ENCODE results near the gene PRND.
"Not testable (repeated sequence)": the region's sequence is repeated elsewhere in the genome, so short reads cannot be mapped to it uniquely, and the experiment has no call there.

Gene PRND

GRCh38 chr20:4721719-4722118 lies at the start of gene PRND:
Gene PRND (plus strand): TSS chr20:4721909. CDS start chr20:4724552, 2,643 bp downstream.
- no peak for DNase-seq

GRCh38 chr20:4672948-4673347 lies 48.8 kb upstream of the PRND start:
- no peak for DNase-seq

DNA sequence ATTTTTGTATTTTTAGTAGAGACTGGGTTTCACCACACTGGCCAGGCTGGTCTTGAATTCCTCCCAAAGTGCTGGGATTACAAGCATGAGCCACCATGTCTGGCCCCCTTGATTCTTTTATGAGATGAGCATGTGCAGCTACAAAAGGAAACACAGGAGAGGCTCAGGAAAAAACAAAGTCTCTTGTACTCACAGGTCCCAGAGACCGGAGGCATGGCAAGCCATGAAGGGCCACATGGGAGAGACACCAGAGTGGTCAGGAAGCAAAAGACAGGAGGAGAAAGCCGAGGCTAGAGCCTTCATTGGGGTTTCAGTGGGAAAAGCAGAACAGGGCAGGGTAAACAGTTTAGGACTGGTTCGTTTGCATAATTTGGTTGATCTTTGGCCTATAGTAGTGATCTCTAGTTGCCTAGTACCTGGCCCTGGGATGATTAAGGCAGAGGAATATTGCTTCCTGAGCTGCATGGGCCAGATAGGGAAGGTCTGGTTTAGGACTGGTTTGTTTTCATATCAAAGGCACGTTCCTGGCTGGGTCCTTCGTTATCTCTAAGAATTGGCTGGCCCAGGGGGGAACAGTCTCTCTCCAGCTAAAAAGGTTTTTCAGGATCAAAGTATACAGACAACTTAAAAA lies 48.2 kb upstream of the PRND start:
- DNase-seq: no peak

GRCh38 chr20:4674672-4675071 lies 47.0 kb upstream of the PRND start:
- no peak for DNase-seq

DNA sequence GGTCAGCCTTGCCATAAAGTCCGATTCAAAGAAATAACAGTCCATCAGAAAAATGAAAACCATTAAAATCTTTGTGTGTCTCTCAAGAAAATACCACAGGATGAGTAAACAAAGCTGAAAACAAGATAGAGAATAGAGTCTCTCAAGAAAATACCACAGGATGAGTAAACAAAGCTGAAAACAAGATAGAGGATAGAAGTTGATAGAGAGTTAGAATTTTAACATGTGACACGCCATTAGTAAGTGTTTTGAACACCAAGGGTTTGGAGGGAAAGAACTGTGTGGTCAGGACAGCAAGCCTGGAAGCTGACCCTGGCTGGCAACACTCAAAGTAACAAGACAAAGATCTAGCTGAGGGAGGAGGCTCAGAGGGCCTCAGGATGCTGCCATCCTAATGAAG lies 43.9 kb upstream of the PRND start:
- no peak for DNase-seq

DNA sequence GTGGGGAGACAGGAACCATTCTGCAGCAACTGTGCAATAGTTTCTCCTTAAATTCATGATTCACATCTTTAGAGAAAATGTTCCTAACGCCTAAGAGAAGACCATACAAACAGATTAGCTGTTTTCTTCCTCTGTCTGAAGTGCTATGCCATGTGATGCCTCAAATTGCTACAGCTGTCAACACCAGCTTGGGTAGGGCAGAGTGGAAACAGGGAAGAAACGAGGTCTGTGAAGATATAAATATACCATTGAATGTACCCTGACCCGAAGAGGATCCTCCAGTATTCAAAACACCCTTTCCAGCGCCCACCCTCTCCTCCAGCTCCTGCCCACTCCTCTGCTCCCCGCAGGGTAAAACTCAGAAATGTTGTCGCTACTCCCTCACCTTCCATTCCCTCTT lies 40.3 kb upstream of the PRND start:
- no peak for DNase-seq

DNA sequence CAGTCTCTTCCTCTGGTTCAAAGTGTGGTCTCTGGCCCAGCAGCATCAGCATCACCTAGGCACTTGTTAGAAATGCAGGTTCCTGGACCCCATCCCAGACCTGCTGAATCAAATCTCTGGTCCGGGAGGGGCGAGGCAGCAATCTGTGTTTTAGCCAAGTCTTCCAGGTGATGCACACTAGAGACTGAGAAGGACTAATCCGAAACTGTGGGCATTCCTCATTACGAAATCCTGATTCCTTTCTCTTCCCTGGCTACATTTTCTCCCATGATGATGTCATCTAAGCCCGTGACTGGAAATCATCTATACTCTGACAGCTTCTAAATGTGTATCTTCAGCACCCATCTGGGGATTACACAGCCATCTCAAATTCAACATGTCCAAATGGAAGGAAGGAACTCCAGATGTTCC lies 39.7 kb upstream of the PRND start:
- no peak for DNase-seq

- no peak for DNase-seq
Observed at GRCh38 chr20:4682682-4683081, 39.0 kb upstream of the PRND start.

DNA sequence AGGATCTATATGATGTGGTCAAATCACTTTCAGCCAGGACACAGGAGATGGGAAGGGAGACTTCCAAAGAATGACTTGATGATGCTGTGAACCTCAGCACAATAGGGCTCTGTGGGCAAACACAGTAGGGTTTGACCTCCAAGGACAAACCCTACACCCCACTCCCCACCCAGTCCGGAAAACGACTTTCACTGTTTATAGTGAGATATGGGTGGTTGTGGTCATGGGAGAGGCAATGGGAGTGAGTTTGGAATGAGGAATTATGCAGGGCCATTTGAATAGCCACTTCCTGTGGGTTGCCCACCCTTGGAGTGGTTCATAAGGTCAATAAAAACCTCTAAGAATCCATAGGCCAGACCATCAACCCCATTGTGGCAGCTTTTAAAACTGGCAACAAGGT lies 38.4 kb upstream of the PRND start:
- DNase-seq: no peak

DNA sequence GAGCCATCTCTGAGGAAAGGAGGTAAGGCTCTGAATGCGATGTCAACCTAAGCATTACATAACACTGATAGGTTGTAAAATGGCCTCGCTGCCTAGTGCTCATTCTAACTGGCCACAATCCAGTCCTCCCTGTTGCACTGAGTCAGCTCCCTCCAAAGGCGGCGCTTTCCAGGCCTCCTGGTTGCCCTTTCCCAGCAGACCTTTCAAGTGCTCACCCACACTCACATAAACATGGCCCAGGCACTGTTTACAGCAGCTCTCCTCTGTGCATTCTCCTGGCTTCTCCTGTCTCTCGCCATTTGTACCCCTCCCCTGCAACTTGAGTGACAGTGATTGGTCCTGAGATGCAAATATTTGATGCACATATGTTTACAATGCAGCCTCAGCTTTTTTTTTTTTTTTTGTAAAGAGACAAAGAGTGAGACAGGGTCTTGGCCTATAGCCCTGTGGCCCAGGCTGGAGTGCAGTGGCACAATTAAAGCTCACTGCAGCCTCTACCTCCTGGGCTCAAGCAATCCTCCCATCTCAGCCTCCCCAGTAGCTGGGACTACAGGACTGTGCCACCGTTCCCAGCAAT lies 36.8 kb upstream of the PRND start:
- DNase-seq: no peak

DNA sequence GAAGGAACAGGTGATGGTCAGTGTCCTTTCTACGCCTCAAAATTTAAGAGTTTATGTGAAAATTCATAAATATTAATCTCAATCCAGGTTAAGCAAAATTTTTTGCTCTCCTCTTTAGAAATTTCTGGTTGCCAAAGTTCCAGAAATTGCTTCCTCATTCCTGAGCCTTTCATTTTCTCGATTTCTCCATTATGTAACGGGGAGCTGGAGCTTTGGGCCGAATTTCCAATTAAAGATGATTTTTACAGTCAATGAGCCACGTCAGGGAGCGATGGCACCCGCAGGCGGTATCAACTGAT lies 35.8 kb upstream of the PRND start:
- no peak for DNase-seq

- no peak for DNase-seq
Observed at GRCh38 chr20:4688305-4688704, 33.4 kb upstream of the PRND start.

DNA sequence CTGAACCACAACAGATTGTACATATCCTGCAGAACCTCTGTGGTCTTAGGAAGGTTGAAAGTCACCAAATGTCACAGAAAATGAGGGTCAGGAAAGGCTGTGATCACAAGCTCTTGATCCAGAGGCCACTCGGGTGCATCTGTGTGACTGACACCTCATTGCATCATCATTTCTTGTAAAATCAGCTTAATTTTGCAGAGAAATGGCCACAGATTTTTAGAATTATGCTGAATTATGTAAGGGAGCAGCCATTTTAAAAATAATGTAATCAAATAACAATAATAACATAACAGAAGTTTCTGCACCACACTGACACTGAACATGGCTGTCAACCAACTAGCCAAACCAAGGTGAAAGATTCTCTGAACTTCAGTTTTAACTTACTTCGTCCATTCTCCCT lies 32.5 kb upstream of the PRND start:
- no peak for DNase-seq

- no peak for DNase-seq
Observed at GRCh38 chr20:4691753-4692152, 30.0 kb upstream of the PRND start.

- DNase-seq: no peak
Observed at GRCh38 chr20:4694076-4694475, 27.6 kb upstream of the PRND start.

DNA sequence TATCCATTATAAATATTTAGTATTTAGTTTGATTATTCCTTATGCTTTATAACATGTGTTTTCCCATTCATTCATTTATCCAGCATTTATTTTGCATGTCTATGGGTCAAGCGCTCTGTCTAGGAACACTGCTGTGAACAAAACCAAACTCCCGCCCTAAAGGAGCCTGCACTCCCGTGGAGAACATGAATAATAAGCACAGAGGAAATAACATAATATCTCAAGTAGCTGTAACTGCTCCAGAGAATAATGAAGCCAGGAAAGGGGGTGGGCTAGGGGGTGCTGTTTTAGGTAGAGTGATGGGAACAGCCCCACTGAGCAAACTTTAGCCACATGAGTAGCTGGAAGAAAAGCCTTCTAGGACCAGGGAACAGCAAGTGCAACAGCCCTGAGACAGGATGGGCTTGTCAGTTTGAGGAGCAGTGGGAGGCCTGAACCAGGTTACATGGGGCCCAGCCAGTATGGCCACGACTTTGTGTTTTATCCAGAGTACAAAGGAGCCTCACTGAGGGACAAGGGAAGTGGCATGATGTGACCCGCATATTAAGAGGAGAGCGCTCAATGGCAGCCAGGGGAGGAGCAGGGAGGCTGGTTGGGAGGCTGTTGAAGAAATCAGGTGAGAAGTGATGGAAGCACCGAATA lies 24.4 kb upstream of the PRND start:
- DNase-seq: no peak

DNA sequence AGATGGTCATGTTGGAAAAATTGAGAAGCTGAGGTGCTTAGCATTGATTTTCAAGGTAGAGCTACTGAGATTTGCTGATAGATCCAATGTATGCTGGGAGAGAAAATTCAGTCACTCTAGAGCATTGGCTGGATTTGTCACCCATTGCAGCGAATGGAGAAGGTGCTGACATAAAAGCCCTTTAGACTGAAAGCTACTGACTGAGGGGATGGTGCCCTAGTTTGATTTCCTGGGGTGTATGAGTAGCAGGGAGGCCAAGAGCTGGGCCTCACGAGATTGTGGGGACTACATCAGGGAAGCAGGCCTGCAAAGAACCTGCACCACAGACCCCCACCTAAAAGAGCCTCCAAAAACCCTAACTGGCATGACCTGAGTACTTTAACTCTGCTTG lies 23.9 kb upstream of the PRND start:
- DNase-seq: no peak

GRCh38 chr20:4699216-4699615 lies 22.5 kb upstream of the PRND start:
- no peak for DNase-seq

DNA sequence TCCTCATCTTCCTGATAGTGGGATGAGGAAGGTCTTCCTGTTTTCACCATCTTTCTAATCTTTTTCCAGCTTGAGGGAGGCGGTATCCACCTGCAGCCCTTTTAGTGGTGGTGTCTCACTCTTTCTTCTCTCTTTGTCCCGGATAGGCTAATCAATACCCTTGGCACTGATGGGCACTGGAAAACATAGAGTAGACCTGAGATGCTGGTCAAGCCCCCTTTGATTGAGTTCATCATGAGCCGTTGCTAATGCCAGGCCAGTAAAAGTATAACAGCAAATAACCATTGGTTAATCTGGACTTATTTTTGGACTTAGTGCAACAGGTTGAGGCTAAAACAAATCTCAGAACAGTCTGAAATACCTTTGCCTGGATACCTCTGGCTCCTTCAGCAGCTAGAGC lies 21.8 kb upstream of the PRND start:
- DNase-seq: no peak

GRCh38 chr20:4702562-4703280 lies 19.0 kb upstream of the PRND start:
- DNase-seq: no peak

- no peak for DNase-seq
Observed at GRCh38 chr20:4703281-4703676, 18.4 kb upstream of the PRND start.

DNA sequence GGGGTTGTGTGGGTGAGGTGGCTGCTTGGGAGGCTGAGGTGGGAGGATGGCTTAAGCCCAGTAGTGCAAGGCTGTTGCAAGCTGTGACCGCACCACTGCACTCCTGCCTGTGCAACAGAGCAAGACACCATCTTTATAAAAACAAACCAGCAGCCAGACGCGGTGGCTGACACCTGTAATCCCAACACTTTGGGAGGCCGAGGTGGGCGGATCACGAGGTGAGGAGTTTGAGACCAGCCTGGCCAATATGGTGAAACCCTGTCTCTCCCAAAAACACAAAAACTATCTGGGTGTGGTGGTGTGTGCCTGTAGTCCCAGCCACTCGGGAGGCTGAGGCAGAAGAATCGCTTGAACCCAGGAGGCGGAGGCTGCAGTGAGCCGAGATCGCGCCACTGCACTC lies 14.8 kb upstream of the PRND start:
- DNase-seq: not testable (repeated sequence)

DNA sequence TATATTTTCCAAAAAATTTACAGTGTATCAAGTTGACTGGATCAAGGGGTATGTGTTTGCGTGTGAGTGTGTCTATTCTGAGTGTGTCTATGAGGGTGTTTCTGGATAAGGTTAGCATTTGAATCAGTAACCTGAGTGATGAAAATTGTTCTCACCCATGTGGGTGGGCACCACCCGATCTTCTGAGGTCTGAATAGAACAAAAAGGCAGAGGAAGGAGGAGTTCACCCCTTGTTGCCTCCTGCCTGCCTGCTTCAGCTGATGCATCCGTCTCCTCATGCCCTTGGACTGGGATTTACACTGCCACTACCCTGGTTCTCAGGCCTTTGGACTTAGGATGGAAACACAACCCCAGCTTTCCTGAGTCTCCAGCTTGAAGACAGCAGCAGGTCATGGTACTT lies 13.7 kb upstream of the PRND start:
- DNase-seq: no peak

DNA sequence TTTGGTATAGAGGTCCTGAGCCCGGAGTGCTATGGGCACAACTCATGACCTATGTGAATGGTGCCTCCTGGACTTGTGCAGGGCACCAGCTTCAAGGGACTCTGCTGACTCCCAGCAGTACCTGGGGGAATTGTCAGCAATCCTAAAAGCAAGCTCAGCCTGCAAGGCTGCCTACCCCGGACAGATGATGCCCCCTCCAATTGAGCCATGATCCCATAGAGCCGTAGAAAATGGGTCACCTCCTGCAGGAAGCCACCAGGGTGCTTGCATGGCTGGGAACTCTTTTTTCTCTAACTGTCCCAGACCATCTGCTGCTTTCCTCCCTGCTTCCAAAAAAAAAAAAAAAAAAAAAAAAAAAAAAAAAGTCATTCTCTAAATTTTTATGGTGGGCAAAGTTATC lies 12.9 kb upstream of the PRND start:
- no peak for DNase-seq

Data from activated CD4-positive, alpha-beta T cell treated with anti-CD3 and anti-CD28 coated beads, Interleukin-2, amount 50 U/mL, for 48 hours (primary cell).